HEK293 (cell line): ENCODE results near the gene FOXRED1.

Source experiments
- CTCF ChIA-PET: fragments of 350-600 bp; formaldehyde crosslinking; extraction: SDS; loops from one replicate; lab custom pipeline; 2021; ENCODE audit warnings: antibody characterized with exemption; lab: Yijun Ruan, JAX
- POLR2A ChIA-PET: fragments of 300-600 bp; formaldehyde crosslinking; extraction: SDS; loops from one replicate; lab custom pipeline; 2020; ENCODE audit warnings: antibody characterized with exemption, inconsistent platforms; lab: Yijun Ruan, JAX
- H3K27ac ChIP-seq: fragments of 200-500 bp; sonication (Bioruptor generic); 2 replicates; pipeline ENCODE4 v1.5.1; 2014; ENCODE audit warnings: low read depth, low read length, control low read depth, inconsistent platforms; ENCODE audit errors: extremely low read depth
- H3K36me3 ChIP-seq, 2 experiments: fragments of 200-500 bp in 1 of 2; sonication (Bioruptor generic) in 1 of 2; 1 replicate in 1 of 2; 2 replicates in 1 of 2; pipeline ENCODE4 v1.5.1; 2014 to 2017; ENCODE audit warnings: inconsistent platforms in 2 of 2, low read length in 2 of 2; ENCODE audit not compliant: control insufficient read depth in 2 of 2, insufficient read depth in 1 of 2
- H3K4me1 ChIP-seq: fragments of 200-500 bp; sonication (Bioruptor generic); 2 replicates; pipeline ENCODE4 v1.5.1; 2014; ENCODE audit warnings: mild to moderate bottlenecking, low read length, inconsistent platforms; ENCODE audit not compliant: control insufficient read depth, insufficient read depth
- H3K4me3 ChIP-seq: 2 replicates; pipeline ENCODE4 v1.5.1; 2011; ENCODE audit warnings: low read depth, mild to moderate bottlenecking, control low read depth, low read length, moderate library complexity
- H3K9me3 ChIP-seq: fragments of 200-500 bp; sonication (Bioruptor generic); 2 replicates; pipeline ENCODE4 v1.5.1; 2014; ENCODE audit warnings: low read depth, low read length, inconsistent platforms; ENCODE audit not compliant: control insufficient read depth, insufficient read depth
- EGR2 ChIP-seq: fragments of 450-650 bp; formaldehyde crosslinking; IDR thresholded peaks from 2 replicates; pipeline ENCODE4 v1.5.1; 2016; ENCODE audit warnings: low read depth, missing biosample characterization, missing genetic modification characterization
- GLIS1 ChIP-seq: fragments of 450-650 bp; formaldehyde crosslinking; IDR thresholded peaks from 2 replicates; pipeline ENCODE4 v1.5.1; 2016; ENCODE audit warnings: missing biosample characterization, missing genetic modification characterization
- KLF16 ChIP-seq: fragments of 450-650 bp; formaldehyde crosslinking; IDR thresholded peaks from 2 replicates; pipeline ENCODE4 v1.5.1; 2017; ENCODE audit warnings: missing biosample characterization, missing genetic modification characterization
- KLF8 ChIP-seq: fragments of 450-650 bp; formaldehyde crosslinking; IDR thresholded peaks from 2 replicates; pipeline ENCODE4 v1.5.1; 2016; ENCODE audit warnings: missing biosample characterization, missing genetic modification characterization
- OSR2 ChIP-seq: fragments of 450-650 bp; formaldehyde crosslinking; IDR thresholded peaks from 2 replicates; pipeline ENCODE4 v1.5.1; 2016; ENCODE audit warnings: missing biosample characterization, missing genetic modification characterization
- OVOL3 ChIP-seq: fragments of 450-650 bp; formaldehyde crosslinking; IDR thresholded peaks from 2 replicates; pipeline ENCODE4 v1.5.1; 2016; ENCODE audit warnings: missing biosample characterization, missing genetic modification characterization
- REST ChIP-seq: fragments of 450-650 bp; formaldehyde crosslinking; IDR thresholded peaks from 2 replicates; pipeline ENCODE4 v1.5.1; 2016; ENCODE audit warnings: missing biosample characterization, missing genetic modification characterization
- SP3 ChIP-seq: fragments of 450-650 bp; formaldehyde crosslinking; IDR thresholded peaks from 2 replicates; pipeline ENCODE4 v1.5.1; 2016; ENCODE audit warnings: missing biosample characterization, missing genetic modification characterization
- WT1 ChIP-seq: fragments of 450-650 bp; formaldehyde crosslinking; IDR thresholded peaks from 2 replicates; pipeline ENCODE4 v1.5.1; 2016; ENCODE audit warnings: missing biosample characterization, missing genetic modification characterization
- ZBTB26 ChIP-seq: fragments of 450-650 bp; formaldehyde crosslinking; optimal IDR thresholded peaks from 2 replicates; pipeline ENCODE3; 2016; ENCODE audit warnings: missing biosample characterization, mild to moderate bottlenecking, missing genetic modification characterization
- ZBTB44 ChIP-seq: fragments of 450-650 bp; IDR thresholded peaks from 2 replicates; pipeline ENCODE4 v1.5.1; 2018; ENCODE audit warnings: missing biosample characterization, mild to moderate bottlenecking, missing genetic modification characterization
- ZFHX2 ChIP-seq: fragments of 450-650 bp; formaldehyde crosslinking; conservative IDR thresholded peaks from 2 replicates; pipeline ENCODE4 v1.5.1; 2016; ENCODE audit warnings: missing biosample characterization, missing genetic modification characterization
- ZNF10 ChIP-seq: fragments of 450-650 bp; formaldehyde crosslinking; IDR thresholded peaks from 2 replicates; pipeline ENCODE4 v1.5.1; 2017; ENCODE audit warnings: missing biosample characterization, missing genetic modification characterization
- ZNF138 ChIP-seq: fragments of 450-650 bp; formaldehyde crosslinking; IDR thresholded peaks from 2 replicates; pipeline ENCODE4 v1.5.1; 2016; ENCODE audit warnings: missing biosample characterization, missing genetic modification characterization, borderline replicate concordance
- ZNF221 ChIP-seq: fragments of 450-650 bp; formaldehyde crosslinking; IDR thresholded peaks from 2 replicates; pipeline ENCODE4 v1.5.1; 2017; ENCODE audit warnings: missing biosample characterization, missing genetic modification characterization, borderline replicate concordance
- ZNF266 ChIP-seq: fragments of 450-650 bp; formaldehyde crosslinking; IDR thresholded peaks from 2 replicates; pipeline ENCODE4 v1.5.1; 2016; ENCODE audit warnings: missing biosample characterization, missing genetic modification characterization, low read depth
- ZNF280C ChIP-seq: fragments of 450-650 bp; formaldehyde crosslinking; IDR thresholded peaks from 2 replicates; pipeline ENCODE4 v1.5.1; 2016; ENCODE audit warnings: missing biosample characterization, missing genetic modification characterization
- ZNF501 ChIP-seq: fragments of 450-650 bp; formaldehyde crosslinking; IDR thresholded peaks from 2 replicates; pipeline ENCODE4 v1.5.1; 2016; ENCODE audit warnings: missing biosample characterization, missing genetic modification characterization
- ZNF549 ChIP-seq: fragments of 450-650 bp; IDR thresholded peaks from 2 replicates; pipeline ENCODE4 v1.5.1; 2018; ENCODE audit warnings: missing biosample characterization, missing genetic modification characterization, mild to moderate bottlenecking, inconsistent platforms, moderate library complexity
- ZNF571 ChIP-seq: fragments of 450-650 bp; formaldehyde crosslinking; IDR thresholded peaks from 2 replicates; pipeline ENCODE4 v1.5.0; 2017; ENCODE audit warnings: missing biosample characterization, missing genetic modification characterization
- ZNF610 ChIP-seq: fragments of 450-650 bp; formaldehyde crosslinking; IDR thresholded peaks from 2 replicates; pipeline ENCODE4 v1.5.1; 2016; ENCODE audit warnings: missing biosample characterization, missing genetic modification characterization, borderline replicate concordance
- TF ChIP-seq, protein P1 (sequence below): fragments of 450-650 bp; formaldehyde crosslinking; IDR thresholded peaks from 2 replicates; pipeline ENCODE4 v1.5.1; 2017; ENCODE audit warnings: missing biosample characterization, missing genetic modification characterization
- TF ChIP-seq, protein P2 (sequence below): sonication (generic); formaldehyde crosslinking; IDR thresholded peaks from 2 replicates; pipeline ENCODE4 v1.8.1; 2022; ENCODE audit warnings: mild to moderate bottlenecking, moderate library complexity, missing genetic modification reagents

The FOXRED1 gene

DNA sequence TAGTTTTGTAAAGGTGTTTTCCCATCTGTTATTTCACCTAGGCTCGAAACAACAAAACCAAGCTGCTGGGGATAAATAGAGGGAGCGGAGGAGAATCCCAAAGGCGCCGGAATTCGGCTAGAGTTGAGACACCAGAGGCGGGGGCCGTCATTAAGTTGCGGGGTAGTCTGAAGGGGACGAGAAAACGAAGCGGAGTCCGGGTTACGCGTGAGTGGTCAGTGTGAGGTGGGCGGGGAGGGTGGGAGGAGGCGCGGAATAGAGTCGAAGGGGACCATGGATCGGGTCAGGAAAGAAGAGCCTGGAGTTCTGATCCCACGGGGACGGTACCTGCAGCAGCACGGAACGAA is 620 bp upstream of the FOXRED1 start (continued):
- TF ChIP-seq GLIS1 (tag by site-specific recombination): no peak
- TF ChIP-seq ZNF571 (tag by site-specific recombination): no peak
- TF ChIP-seq OVOL3 (tag by site-specific recombination): no peak
- no peak for TF ChIP-seq ZNF501 (tag by site-specific recombination)
- TF ChIP-seq ZBTB44 (tag by site-specific recombination): no peak
- peak; percentile 71 for TF ChIP-seq ZFHX2
- TF ChIP-seq KLF16 (tag by site-specific recombination): no peak
- peak; percentile 66 for TF ChIP-seq EGR2
- TF ChIP-seq ZNF221 (tag by site-specific recombination): no peak

DNA sequence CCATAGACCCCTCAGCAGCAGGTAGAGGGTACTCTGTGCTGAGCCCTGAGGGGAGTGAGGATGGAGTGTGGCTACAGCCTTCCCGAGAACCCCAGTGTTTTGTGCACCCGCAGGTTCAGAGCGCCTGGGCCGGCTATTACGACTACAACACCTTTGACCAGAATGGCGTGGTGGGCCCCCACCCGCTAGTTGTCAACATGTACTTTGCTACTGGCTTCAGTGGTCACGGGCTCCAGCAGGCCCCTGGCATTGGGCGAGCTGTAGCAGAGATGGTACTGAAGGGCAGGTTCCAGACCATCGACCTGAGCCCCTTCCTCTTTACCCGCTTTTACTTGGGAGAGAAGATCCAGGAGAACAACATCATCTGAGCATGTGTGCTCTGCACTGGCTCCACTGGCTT is 8.4 kb downstream of the FOXRED1 start:
- Histone ChIP-seq H3K4me1 (no peaks in the 10 kb centered on the region), H3K9me3 (no peaks in the 10 kb centered on the region), H3K36me3 (peaks cover 4 to 64% of the 10 kb centered on the region in 2 experiments; a peak in 2 of 3 replicates), H3K27ac (no peak overlapping the region), H3K4me3 (no peak overlapping the region)
- CTCF ChIA-PET: interaction anchor here (0.6 kb wide), 1 partner anchor 305 kb away, joined by 3 read pairs; no protein-coding TSS in a partner anchor
- POLR2A ChIA-PET: no interaction called here
- TF ChIP-seq ZNF10 (tag by site-specific recombination): no peak
- TF ChIP-seq ZNF221 (tag by site-specific recombination): no peak
- TF ChIP-seq ZNF266 (tag by site-specific recombination): no peak
- no peak for TF ChIP-seq ZBTB26 (tag by site-specific recombination)
- no peak for TF ChIP-seq WT1 (tag by site-specific recombination)

- ChIA-PET CTCF (no interaction called here), POLR2A (interaction anchor here (1.6 kb wide), 1 partner anchor 9 kb away, joined by 4 read pairs; the partner anchor contains the start of genes FOXRED1 and SRPRA)
- H3K4me1 ChIP-seq: no peaks in the 10 kb centered on the region
- H3K36me3 ChIP-seq: peaks cover 4 to 59% of the 10 kb centered on the region in 2 experiments; a peak in 2 of 3 replicates
- H3K27ac ChIP-seq: no peak overlapping the region
- H3K9me3 ChIP-seq: no peaks in the 10 kb centered on the region
- no peak overlapping the region for H3K4me3 ChIP-seq
- TF ChIP-seq REST (tag by site-specific recombination): no peak
- no peak for TF ChIP-seq ZNF610 (tag by site-specific recombination)
- TF ChIP-seq, protein P1, sequence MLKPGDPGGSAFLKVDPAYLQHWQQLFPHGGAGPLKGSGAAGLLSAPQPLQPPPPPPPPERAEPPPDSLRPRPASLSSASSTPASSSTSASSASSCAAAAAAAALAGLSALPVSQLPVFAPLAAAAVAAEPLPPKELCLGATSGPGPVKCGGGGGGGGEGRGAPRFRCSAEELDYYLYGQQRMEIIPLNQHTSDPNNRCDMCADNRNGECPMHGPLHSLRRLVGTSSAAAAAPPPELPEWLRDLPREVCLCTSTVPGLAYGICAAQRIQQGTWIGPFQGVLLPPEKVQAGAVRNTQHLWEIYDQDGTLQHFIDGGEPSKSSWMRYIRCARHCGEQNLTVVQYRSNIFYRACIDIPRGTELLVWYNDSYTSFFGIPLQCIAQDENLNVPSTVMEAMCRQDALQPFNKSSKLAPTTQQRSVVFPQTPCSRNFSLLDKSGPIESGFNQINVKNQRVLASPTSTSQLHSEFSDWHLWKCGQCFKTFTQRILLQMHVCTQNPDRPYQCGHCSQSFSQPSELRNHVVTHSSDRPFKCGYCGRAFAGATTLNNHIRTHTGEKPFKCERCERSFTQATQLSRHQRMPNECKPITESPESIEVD (tag by site-specific recombination): no peak
- no peak for TF ChIP-seq ZNF280C (tag by site-specific recombination)
- TF ChIP-seq OSR2 (tag by site-specific recombination): no peak
- TF ChIP-seq KLF8 (tag by site-specific recombination): no peak
- no peak for TF ChIP-seq ZNF549 (tag by site-specific recombination)
- TF ChIP-seq, protein P2, sequence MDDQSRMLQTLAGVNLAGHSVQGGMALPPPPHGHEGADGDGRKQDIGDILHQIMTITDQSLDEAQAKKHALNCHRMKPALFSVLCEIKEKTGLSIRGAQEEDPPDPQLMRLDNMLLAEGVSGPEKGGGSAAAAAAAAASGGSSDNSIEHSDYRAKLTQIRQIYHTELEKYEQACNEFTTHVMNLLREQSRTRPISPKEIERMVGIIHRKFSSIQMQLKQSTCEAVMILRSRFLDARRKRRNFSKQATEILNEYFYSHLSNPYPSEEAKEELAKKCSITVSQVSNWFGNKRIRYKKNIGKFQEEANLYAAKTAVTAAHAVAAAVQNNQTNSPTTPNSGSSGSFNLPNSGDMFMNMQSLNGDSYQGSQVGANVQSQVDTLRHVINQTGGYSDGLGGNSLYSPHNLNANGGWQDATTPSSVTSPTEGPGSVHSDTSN (CRISPR knock-in tag): no peak
- TF ChIP-seq SP3 (tag by site-specific recombination): no peak
- no peak for TF ChIP-seq ZNF138 (tag by site-specific recombination)
- TF ChIP-seq GLIS1 (tag by site-specific recombination): no peak
Measured at GRCh38 chr11:126277780-126278179, 8.8 kb downstream of the FOXRED1 start.
